PFSK-1 (cell line): ENCODE results near the gene CDC40. TPM values are rescaled to one million over a fixed set of nuclear protein-coding genes. Genes with fewer than 3 reads are reported as not detected.
A peak's percentile ranks its signal among the peaks of the same experiment; 100 is the strongest.

ENCODE experiments used
- FOXP2 ChIP-seq: optimal IDR thresholded peaks from 2 replicates; pipeline ENCODE3; 2011; ENCODE audit warnings: borderline replicate concordance, control low read depth, inconsistent platforms; ENCODE audit not compliant: insufficient read depth; ENCODE audit errors: extremely low read length, extremely low read depth
- POLR2AphosphoS5 ChIP-seq: IDR thresholded peaks from 2 replicates; pipeline ENCODE4 v1.6.1; 2012; ENCODE audit warnings: low read depth, mild to moderate bottlenecking, control low read depth, low read length, moderate library complexity
- REST ChIP-seq, 2 experiments: IDR thresholded peaks; 2 replicates each; pipeline versions ENCODE4 v1.6.1 to v1.8.0; 2011 to 2012; ENCODE audit warnings: low read depth in 2 of 2, low read length in 2 of 2, control low read depth in 1 of 2, inconsistent platforms in 1 of 2, mild to moderate bottlenecking in 1 of 2, moderate library complexity in 1 of 2; ENCODE audit not compliant: insufficient read depth in 1 of 2
- SIN3A ChIP-seq: IDR thresholded peaks from 2 replicates; pipeline ENCODE4 v1.6.1; 2012; ENCODE audit warnings: mild to moderate bottlenecking, low read length, moderate library complexity, borderline replicate concordance; ENCODE audit not compliant: insufficient read depth
- TAF1 ChIP-seq: IDR thresholded peaks from 2 replicates; pipeline ENCODE4 v1.6.1; 2012; ENCODE audit warnings: low read length, control low read depth, borderline replicate concordance; ENCODE audit not compliant: insufficient read depth
- polyA plus RNA-seq: library from polyadenylated mRNA; unstranded; fragments of >200 nt; gene quantifications from one replicate; pipeline ENCODE4 v1.2.1, GENCODE V29; 2012; ENCODE audit warnings: low read depth, missing spikeins; ENCODE audit not compliant: insufficient read length

CDC40 gene
- 7.5 TPM for polyA plus RNA-seq

GRCh38 chr6:110180228-110181008, at the start of gene CDC40:
CDC40 (plus strand) TSS chr6:110180427; CDS start chr6:110180445, 18 bp downstream.
- peak; percentile 61; the same call in 1 of the 2 replicates for TF ChIP-seq POLR2AphosphoS5
- TF ChIP-seq SIN3A: no peak
- TF ChIP-seq FOXP2: no peak
- no peak for TF ChIP-seq REST (IDR thresholded peaks at IDR 0.05; ENCODE audit: insufficient read depth in 1 of 2, low read depth in 2 of 2, low read length in 2 of 2)
- peak; percentile 61; the same call in 1 of the 2 replicates for TF ChIP-seq TAF1

- no peak for TF ChIP-seq FOXP2
- TF ChIP-seq SIN3A: no peak
- no peak for TF ChIP-seq REST (IDR thresholded peaks at IDR 0.05; ENCODE audit: insufficient read depth in 1 of 2, low read depth in 2 of 2, low read length in 2 of 2)
- no peak for TF ChIP-seq POLR2AphosphoS5
- no peak for TF ChIP-seq TAF1
Observed at GRCh38 chr6:110137924-110138887, 42.0 kb upstream of the CDC40 start.

- TF ChIP-seq REST (IDR thresholded peaks at IDR 0.05; ENCODE audit: insufficient read depth in 1 of 2, low read depth in 2 of 2, low read length in 2 of 2) (no peak), SIN3A (no peak), FOXP2 (no peak), POLR2AphosphoS5 (no peak), TAF1 (no peak)
Observed at GRCh38 chr6:110139052-110139451, 41.2 kb upstream of the CDC40 start.

GRCh38 chr6:110140650-110141049, 39.6 kb upstream of the CDC40 start:
- TF ChIP-seq TAF1: no peak
- no peak for TF ChIP-seq SIN3A
- TF ChIP-seq POLR2AphosphoS5: no peak

GRCh38 chr6:110147870-110148269, 32.4 kb upstream of the CDC40 start:
- TF ChIP-seq TAF1: no peak
- no peak for TF ChIP-seq SIN3A
- TF ChIP-seq REST (IDR thresholded peaks at IDR 0.05; ENCODE audit: insufficient read depth in 1 of 2, low read depth in 2 of 2, low read length in 2 of 2): no peak
- TF ChIP-seq FOXP2: no peak
- no peak for TF ChIP-seq POLR2AphosphoS5
